Measurements from ENCODE around the gene TMEM151B. TPM values are rescaled to one million over a fixed set of nuclear protein-coding genes. Genes with fewer than 3 reads are reported as not detected.

The TMEM151B gene
- total and polyA plus RNA-seq, 10 of the 15 experiments (the other 5 are each of a cell fraction or from before 2014, with no cell fraction given) = 0.01 to 0.19 (median 0.05) TPM; not detected in 6

- H3K4me1 ChIP-seq (ENCODE audit: control insufficient read depth, insufficient read depth, low read length) = peaks cover 8% of the 10 kb centered on the region
- BruUV-seq (replicated peaks) = no TSS peak
- in situ Hi-C loops (cut with MboI) = loop anchor here (5.0 to 10.0 kb wide), 2 partner anchors 62 to 130 kb away; no protein-coding TSS in a partner anchor
- H3K4me3 ChIP-seq = no peak overlapping the region
- no peak overlapping the region for H2AFZ ChIP-seq (ENCODE audit: control insufficient read depth, low read depth, low read length)
- H3K27me3 ChIP-seq (replicated peaks in 1 of 2; ENCODE audit: control insufficient read depth in 2 of 2, insufficient read depth in 2 of 2, low read length in 1 of 2) = no peaks in the 10 kb centered on the region
- H3K9me3 ChIP-seq (replicated peaks; ENCODE audit: control insufficient read depth, insufficient read depth, low read length) = no peaks in the 10 kb centered on the region
- no peak overlapping the region for H3K4me2 ChIP-seq (ENCODE audit: control insufficient read depth, insufficient read depth)
- POLR2A ChIA-PET = interaction anchor here (0.6 to 4.4 kb wide), 3 partner anchors 9 to 11 kb away, joined by 3 to 27 read pairs (median 5); no protein-coding TSS in a partner anchor
- CTCF ChIA-PET = interaction anchor here (0.5 to 6.4 kb wide), 24 partner anchors 11 to 138 kb away, joined by 3 to 117 read pairs (median 5); partner anchors contain the start of genes AARS2, HSP90AB1 and SLC29A1
- TF ChIP-seq NFIC (IDR thresholded peaks at IDR 0.05; ENCODE audit: low read depth, low read length) (no peak), EED (IDR thresholded peaks at IDR 0.05; ENCODE audit: low read depth) (no peak), BHLHE40 (IDR thresholded peaks at IDR 0.05; ENCODE audit: borderline replicate concordance in 1 of 2, low read depth in 2 of 2, low read length in 1 of 2) (0 out of 4 replicates have a peak, but pooled peaks have one; percentile 4 to 16), USF2 (IDR thresholded peaks at IDR 0.05; ENCODE audit: borderline replicate concordance, low read depth, low read length) (no peak), SMC3 (IDR thresholded peaks at IDR 0.05; ENCODE audit: borderline replicate concordance, low read length) (peak; percentile 75), RAD21 (IDR thresholded peaks at IDR 0.05; ENCODE audit: insufficient read depth, low read depth, low read length) (peak; percentile 76), YY1 (IDR thresholded peaks at IDR 0.05; ENCODE audit: low read depth, low read length) (peak; percentile 27; the same call in 1 of the 2 replicates), CTCF (IDR thresholded peaks at IDR 0.05 in 2 of 3, conservative IDR thresholded peaks at IDR 0.05 in 1 of 3; ENCODE audit: control insufficient read depth in 2 of 3, extremely low read depth in 1 of 3, insufficient read depth in 1 of 3, low read depth in 3 of 3, low read length in 3 of 3) (peak; percentile 72 to 85 (median 85))
- SMC1A ChIA-PET (ENCODE audit: uncharacterized antibody, unreplicated experiment) = interaction anchor here (0.7 to 3.5 kb wide), 11 partner anchors 10 to 138 kb away, joined by 3 to 26 read pairs (median 4); partner anchors contain the start of gene SLC35B2
- peaks cover 4 to 19% of the 10 kb centered on the region in 2 experiments; a peak in 3 of 4 replicates for H3K36me3 ChIP-seq (ENCODE audit: control insufficient read depth in 2 of 2, insufficient read depth in 2 of 2, low read length in 1 of 2)
- no peak overlapping the region for H3K27ac ChIP-seq (ENCODE audit: control insufficient read depth, insufficient read depth)
- intact Hi-C loops (cut with micrococcal nuclease; ENCODE audit: unreplicated experiment) = loop anchor here (1.0 kb wide), 1 partner anchor 138 kb away; no protein-coding TSS in a partner anchor
- no peaks in the 10 kb centered on the region for H4K20me1 ChIP-seq (ENCODE audit: control insufficient read depth, insufficient read depth)
- H3K9ac ChIP-seq (ENCODE audit: control insufficient read depth, insufficient read depth, low read length) = no peak overlapping the region
- RAD21 ChIA-PET (ENCODE audit: unreplicated experiment) = interaction anchor here (0.9 to 4.8 kb wide), 6 partner anchors 10 to 65 kb away, joined by 3 to 29 read pairs (median 8); partner anchors contain the start of gene SLC29A1
- ATAC-seq = peak; percentile 56
- no peaks in the 10 kb centered on the region for H3K79me2 ChIP-seq (ENCODE audit: control insufficient read depth, insufficient read depth, low read length)
- WGBS (ENCODE audit: insufficient coverage, insufficient replicate concordance, low lambda C conversion rate, missing lambda C conversion rate) = 91% methylated on average over 5 of the region's 5 CpGs
- DNase-seq (ENCODE audit: low read depth, low spot score) = no peak
- no peak for FAIRE-seq
Observed at GRCh38 chr6:44234101-44235025, 35.9 kb upstream of the TMEM151B start.

Measured in GM12878 (cell line).